Endothelial cell of umbilical vein (primary cell): Measurements from ENCODE around the gene ARHGAP15. TPM values are rescaled to one million over a fixed set of nuclear protein-coding genes. Genes with fewer than 3 reads are reported as not detected.

Source experiments
- BruUV-seq: library from RNA; stranded (reverse); fragments of 400-500 nt; replicated peaks from 2 replicates; lab custom pipeline; 2021; lab: Mats Ljungman, UMichigan
- CTCF ChIA-PET: fragments of 300-600, 350-600 bp; sonication (Branson Sonifier 250); formaldehyde crosslinking; loops from one replicate; lab custom pipeline; 2021; ENCODE audit warnings: antibody characterized with exemption, inconsistent platforms; lab: Charles Lee
- POLR2A ChIA-PET: fragments of 300-600, 350-600 bp; sonication (Branson Sonifier 250); formaldehyde crosslinking; loops from one replicate; lab custom pipeline; 2021; ENCODE audit warnings: antibody characterized with exemption, inconsistent platforms; lab: Charles Lee
- DNase-seq: peaks from one replicate; pipeline ENCODE4 v3.0.0-alpha.2; 2011; ENCODE audit warnings: low read depth, low spot score
- FAIRE-seq: peaks from 2 replicates; lab custom pipeline; 2011; peaks lifted over from hg19 to GRCh38; lab: Jason Lieb, UNC
- H2AFZ ChIP-seq: 2 replicates; pipeline ENCODE4 v1.6.0; 2012; ENCODE audit warnings: low read depth, low read length, control low read depth, inconsistent platforms
- H3K27ac ChIP-seq: 2 replicates; pipeline ENCODE4 v1.5.1; 2011; ENCODE audit warnings: low read depth, mild to moderate bottlenecking, control low read depth, low read length, moderate library complexity; ENCODE audit not compliant: insufficient read depth
- H3K27me3 ChIP-seq, 2 experiments: 2 replicates each; pipeline versions ENCODE4 v1.6.0 to v1.6.1; 2011; ENCODE audit warnings: low read length in 2 of 2, mixed read lengths in 1 of 2; ENCODE audit not compliant: control insufficient read depth in 2 of 2, insufficient read depth in 2 of 2
- H3K36me3 ChIP-seq, 2 experiments: 2 replicates in 1 of 2; 3 replicates in 1 of 2; pipeline ENCODE4 v1.5.1; 2011; ENCODE audit warnings: low read length in 2 of 2, mild to moderate bottlenecking in 1 of 2, moderate library complexity in 1 of 2; ENCODE audit not compliant: control insufficient read depth in 2 of 2, insufficient read depth in 2 of 2; ENCODE audit errors: extremely low read depth in 1 of 2
- H3K4me1 ChIP-seq: 3 replicates; pipeline ENCODE4 v1.5.1; 2011; ENCODE audit warnings: mild to moderate bottlenecking, low read length; ENCODE audit not compliant: control insufficient read depth, insufficient read depth; ENCODE audit errors: extremely low read depth
- H3K4me2 ChIP-seq: 2 replicates; pipeline ENCODE4 v1.6.1; 2011; ENCODE audit warnings: low read length, control low read depth, mixed read lengths; ENCODE audit not compliant: insufficient read depth
- H3K4me3 ChIP-seq, 3 experiments: fragments of 200-600 bp in 1 of 3; sonication (generic), shearing (Covaris generic) in 1 of 3; replicated peaks in 1 of 3; 2 replicates each; pipeline ENCODE4 v1.5.1; 2011 to 2016; ENCODE audit warnings: control low read depth in 3 of 3, low read length in 3 of 3, mild to moderate bottlenecking in 2 of 3, inconsistent platforms in 1 of 3, low read depth in 1 of 3, moderate library complexity in 1 of 3; ENCODE audit not compliant: insufficient read depth in 1 of 3
- H3K79me2 ChIP-seq: 2 replicates; pipeline ENCODE4 v1.6.0; 2012; ENCODE audit warnings: low read length, inconsistent platforms; ENCODE audit not compliant: control insufficient read depth, insufficient read depth
- H3K9ac ChIP-seq: replicated peaks from 2 replicates; pipeline ENCODE3; 2011; ENCODE audit warnings: low read length, control low read depth; ENCODE audit not compliant: insufficient read depth; ENCODE audit errors: extremely low read depth
- H3K9me1 ChIP-seq: replicated peaks from 3 replicates; pipeline ENCODE4 v1.6.0; 2011; ENCODE audit warnings: mild to moderate bottlenecking, low read length; ENCODE audit not compliant: control insufficient read depth, insufficient read depth; ENCODE audit errors: extremely low read depth
- H3K9me3 ChIP-seq: replicated peaks from 2 replicates; pipeline ENCODE4 v1.5.1; 2012; ENCODE audit warnings: low read length, inconsistent platforms; ENCODE audit not compliant: control insufficient read depth, insufficient read depth
- H4K20me1 ChIP-seq: replicated peaks from 2 replicates; pipeline ENCODE3; 2011; ENCODE audit warnings: mild to moderate bottlenecking, low read length; ENCODE audit not compliant: control insufficient read depth, insufficient read depth; ENCODE audit errors: extremely low read depth
- CTCF ChIP-seq, 2 donors: IDR thresholded peaks; 1 replicate in 1 of 2; 2 replicates in 1 of 2; pipeline ENCODE4 v1.5.1; 2011; ENCODE audit warnings: low read length in 2 of 2, mild to moderate bottlenecking in 2 of 2, moderate library complexity in 2 of 2, control low read depth in 1 of 2, inconsistent platforms in 1 of 2, low read depth in 1 of 2; ENCODE audit not compliant: insufficient read depth in 1 of 2; ENCODE audit errors: extremely low read depth in 1 of 2
- EZH2 ChIP-seq: IDR thresholded peaks from 2 replicates; pipeline ENCODE4 v1.6.1; 2012; ENCODE audit warnings: borderline replicate concordance, low read depth, mild to moderate bottlenecking, moderate library complexity, low read length, inconsistent platforms; ENCODE audit not compliant: severe bottlenecking
- FOS ChIP-seq: IDR thresholded peaks from 2 replicates; pipeline ENCODE4 v1.6.1; 2011; ENCODE audit warnings: mild to moderate bottlenecking, low read length, moderate library complexity, borderline replicate concordance; ENCODE audit not compliant: insufficient read depth
- GATA2 ChIP-seq: IDR thresholded peaks from 2 replicates; pipeline ENCODE4 v1.7.0; 2011; ENCODE audit warnings: low read depth, mild to moderate bottlenecking, moderate library complexity, mixed read lengths, low read length; ENCODE audit not compliant: insufficient read length, insufficient read depth
- JUN ChIP-seq: IDR thresholded peaks from 2 replicates; pipeline ENCODE4 v1.6.1; 2011; ENCODE audit warnings: borderline replicate concordance, low read depth; ENCODE audit not compliant: insufficient read length, insufficient read depth
- MYC ChIP-seq: IDR thresholded peaks from one replicate; pipeline ENCODE4 v1.6.1; 2011; ENCODE audit warnings: mild to moderate bottlenecking, low read depth, low read length
- POLR2A ChIP-seq: IDR thresholded peaks from 2 replicates; pipeline ENCODE4 v1.6.1; 2012; ENCODE audit warnings: low read depth, mild to moderate bottlenecking, control low read depth, low read length
- POLR2AphosphoS5 ChIP-seq: IDR thresholded peaks from 2 replicates; pipeline ENCODE4 v1.6.1; 2012; ENCODE audit warnings: low read depth, mild to moderate bottlenecking, control low read depth, low read length, moderate library complexity; ENCODE audit not compliant: insufficient read depth
- dilution Hi-C: fragments of 300-500 bp; cut with MboI; formaldehyde crosslinking; loops from one replicate; pipeline ENCODE4 v1.15.0; 2019; ENCODE audit warnings: low sequenced_read_pairs; ENCODE audit not compliant: extremely low pct_ligation_motif_present
- intact Hi-C: fragments of 100-400 bp; cut with micrococcal nuclease; formaldehyde crosslinking; loops from one replicate; pipeline ENCODE4 v1.10.0; 2022
- polyA plus RNA-seq, 4 experiments: library from polyadenylated mRNA; depleted of rRNA in 3 of 4; stranded (reverse) in 3 of 4; unstranded in 1 of 4; fragments of >200 nt; gene quantifications; 2 replicates each; pipeline versions ENCODE4 v1.2.1 to v1.2.3, GENCODE V29; 2011 to 2012; ENCODE audit warnings: missing spikeins in 1 of 4
- total RNA-seq: library from RNA; stranded (reverse); gene quantifications from 2 replicates; pipeline ENCODE4 v1.2.3, GENCODE V29; 2021
- TF ChIP-seq, protein P1 (sequence below): IDR thresholded peaks from 2 replicates; pipeline ENCODE4 v1.6.1; 2011; ENCODE audit not compliant: insufficient read depth, insufficient read length

ARHGAP15 gene
- total and polyA plus RNA-seq, 2 donors (not counting 3 experiments of a cell fraction or from before 2014, with no cell fraction given): not detected

- H3K9me3 ChIP-seq: no peaks in the 10 kb centered on the region
- H2AFZ ChIP-seq: no peak overlapping the region
- no peaks in the 10 kb centered on the region for H3K36me3 ChIP-seq
- H3K79me2 ChIP-seq: no peaks in the 10 kb centered on the region
- dilution Hi-C loops: no loop called here
- H3K4me1 ChIP-seq: no peaks in the 10 kb centered on the region
- H3K9ac ChIP-seq: no peak overlapping the region
- no peaks in the 10 kb centered on the region for H4K20me1 ChIP-seq
- TF ChIP-seq JUN: no peak
- TF ChIP-seq MYC: no peak
- TF ChIP-seq FOS: no peak
- no peak for TF ChIP-seq GATA2
- TF ChIP-seq CTCF (IDR thresholded peaks at IDR 0.05; ENCODE audit: extremely low read depth in 1 of 2, insufficient read depth in 1 of 2, low read depth in 1 of 2, low read length in 2 of 2): no peak
- TF ChIP-seq POLR2AphosphoS5: no peak
- no peak for TF ChIP-seq EZH2
- TF ChIP-seq POLR2A: no peak
- TF ChIP-seq, protein P1, sequence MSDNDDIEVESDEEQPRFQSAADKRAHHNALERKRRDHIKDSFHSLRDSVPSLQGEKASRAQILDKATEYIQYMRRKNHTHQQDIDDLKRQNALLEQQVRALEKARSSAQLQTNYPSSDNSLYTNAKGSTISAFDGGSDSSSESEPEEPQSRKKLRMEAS: no peak
- intact Hi-C loops: no loop called here
- BruUV-seq: no TSS peak
- H3K9me1 ChIP-seq: no peaks in the 10 kb centered on the region
- H3K27ac ChIP-seq: no peak overlapping the region
- POLR2A ChIA-PET: no interaction called here
- FAIRE-seq (no peak), DNase-seq (no peak)
- no peak overlapping the region for H3K4me2 ChIP-seq
- H3K4me3 ChIP-seq: no peak overlapping the region
- peaks cover 0 to 3% of the 10 kb centered on the region in 2 experiments for H3K27me3 ChIP-seq
- CTCF ChIA-PET: no interaction called here
Measured at GRCh38 chr2:143730953-143731260, 601.7 kb downstream of the ARHGAP15 start.
